B cell (primary cell): ENCODE measurements around the gene TNNT1. TPM values are rescaled to one million over a fixed set of nuclear protein-coding genes. Genes with fewer than 3 reads are reported as not detected.

Experiments used
- ATAC-seq: fragments of 200-7000 bp; cut with Tn5 transposase; one replicate; pipeline ENCODE4 v1.10.0; 2021; ENCODE audit warnings: low read depth, mild to moderate bottlenecking, moderate number of reproducible peaks, moderate library complexity
- CTCF ChIA-PET: fragments of 350-600 bp; sonication (Branson Sonifier 250); formaldehyde crosslinking; loops from one replicate; lab custom pipeline; 2021; ENCODE audit warnings: antibody characterized with exemption, inconsistent platforms; lab: Charles Lee
- POLR2A ChIA-PET: fragments of 350-600 bp; sonication (Branson Sonifier 250); formaldehyde crosslinking; loops from one replicate; lab custom pipeline; 2021; ENCODE audit warnings: antibody characterized with exemption; lab: Charles Lee
- DNase-seq: peaks from one replicate; pipeline ENCODE4 v3.0.0; 2013
- H2AFZ ChIP-seq: 2 replicates; pipeline ENCODE4 v1.6.1; 2012; ENCODE audit warnings: mild to moderate bottlenecking, low read depth, low read length; ENCODE audit not compliant: insufficient read depth, poor library complexity, severe bottlenecking
- H3K27ac ChIP-seq, 2 donors: 1 replicate in 1 of 2; 2 replicates in 1 of 2; pipeline ENCODE4 v1.5.1; 2012 to 2013; ENCODE audit warnings: low read length in 2 of 2, mild to moderate bottlenecking in 2 of 2, moderate library complexity in 1 of 2
- H3K27me3 ChIP-seq, 4 experiments: fragments of 200-600 bp in 1 of 4; sonication (generic) in 1 of 4; replicated peaks in 1 of 4; 1 replicate in 2 of 4; 2 replicates in 2 of 4; pipeline versions ENCODE4 v1.6.1 to v1.7.0; 2013 to 2016; ENCODE audit warnings: low read length in 3 of 4, mild to moderate bottlenecking in 2 of 4, mixed read lengths in 1 of 4, moderate library complexity in 1 of 4; ENCODE audit not compliant: insufficient read depth in 4 of 4, control insufficient read depth in 3 of 4; ENCODE audit errors: control extremely low read depth in 1 of 4
- H3K36me3 ChIP-seq, 2 experiments: replicated peaks in 1 of 2; 1 replicate in 1 of 2; 2 replicates in 1 of 2; pipeline versions ENCODE4 v1.6.1 to v1.7.1; 2013; ENCODE audit warnings: low read length in 1 of 2; ENCODE audit not compliant: insufficient read depth in 2 of 2, control insufficient read depth in 1 of 2; ENCODE audit errors: control extremely low read depth in 1 of 2, extremely low read depth in 1 of 2
- H3K4me1 ChIP-seq, 2 donors: fragments of 200-600 bp in 1 of 2; sonication (generic) in 1 of 2; 1 replicate in 1 of 2; 2 replicates in 1 of 2; pipeline versions ENCODE4 v1.5.1 to v1.6.1; 2013 to 2017; ENCODE audit warnings: low read length in 2 of 2; ENCODE audit not compliant: control insufficient read depth in 2 of 2, insufficient read depth in 2 of 2
- H3K4me2 ChIP-seq: replicated peaks from 2 replicates; pipeline ENCODE3; 2012; ENCODE audit warnings: mild to moderate bottlenecking, low read depth, low read length; ENCODE audit not compliant: poor library complexity, severe bottlenecking
- H3K4me3 ChIP-seq, 5 experiments: fragments of 200-600 bp in 1 of 5; sonication (generic) in 1 of 5; 1 replicate in 3 of 5; 2 replicates in 2 of 5; pipeline versions ENCODE4 v1.5.1 to v1.7.0; 2011 to 2016; ENCODE audit warnings: low read length in 4 of 5, mild to moderate bottlenecking in 4 of 5, low read depth in 2 of 5, control low read depth in 1 of 5, moderate library complexity in 1 of 5; ENCODE audit not compliant: insufficient read depth in 1 of 5; ENCODE audit errors: control extremely low read depth in 1 of 5, extremely low read depth in 1 of 5
- H3K79me2 ChIP-seq: fragments of 200-600 bp; sonication (generic); one replicate; pipeline ENCODE4 v1.6.0; 2016; ENCODE audit warnings: low read length; ENCODE audit not compliant: control insufficient read depth, insufficient read depth
- H3K9ac ChIP-seq: fragments of 200-600 bp; sonication (generic); 2 replicates; pipeline ENCODE4 v1.6.1; 2017; ENCODE audit warnings: mild to moderate bottlenecking, low read length, moderate library complexity
- H3K9me3 ChIP-seq, 3 donors: one replicate each; pipeline versions ENCODE4 v1.6.1 to v1.7.1; 2013; ENCODE audit warnings: low read length in 2 of 3; ENCODE audit not compliant: control insufficient read depth in 2 of 3, insufficient read depth in 1 of 3; ENCODE audit errors: control extremely low read depth in 1 of 3
- H4K20me1 ChIP-seq: 2 replicates; pipeline ENCODE4 v1.6.0; 2012; ENCODE audit warnings: mild to moderate bottlenecking, low read length; ENCODE audit not compliant: insufficient read depth, control insufficient read depth, poor library complexity, severe bottlenecking
- H3K27ac Mint-ChIP-seq: one replicate; pipeline ENCODE4 v1.8.0; 2021; ENCODE audit warnings: mixed read lengths
- H3K27me3 Mint-ChIP-seq: one replicate; pipeline ENCODE4 v1.8.0; 2021; ENCODE audit warnings: mixed read lengths
- H3K4me1 Mint-ChIP-seq: one replicate; pipeline ENCODE4 v1.8.0; 2021; ENCODE audit warnings: mixed read lengths
- H3K4me3 Mint-ChIP-seq: one replicate; pipeline ENCODE4 v1.8.0; 2021; ENCODE audit warnings: mixed read lengths
- H3K9me3 Mint-ChIP-seq: one replicate; pipeline ENCODE4 v1.8.0; 2022; ENCODE audit warnings: mixed read lengths; ENCODE audit not compliant: insufficient read depth
- CTCF ChIP-seq: fragments of 200-600 bp; IDR thresholded peaks from one replicate; pipeline ENCODE4 v1.8.0; 2022; ENCODE audit warnings: antibody characterized with exemption, mild to moderate bottlenecking
- EZH2 ChIP-seq: IDR thresholded peaks from 2 replicates; pipeline ENCODE4 v1.6.1; 2012; ENCODE audit warnings: borderline replicate concordance, low read depth, mild to moderate bottlenecking, moderate library complexity, low read length; ENCODE audit not compliant: insufficient read depth, poor library complexity, severe bottlenecking
- WGBS: methylation state at CpG from one replicate; pipeline ENCODE4 v1.1.5; 2013; ENCODE audit warnings: missing lambda C conversion rate; ENCODE audit not compliant: insufficient coverage; 5-methylcytosine and 5-hydroxymethylcytosine counted together
- intact Hi-C: fragments of 100-400 bp; cut with micrococcal nuclease; formaldehyde crosslinking; loops from one replicate; pipeline ENCODE4 v1.10.0; 2022
- polyA plus RNA-seq: library from polyadenylated mRNA; depleted of rRNA; stranded (reverse); fragments of >200 nt; gene quantifications from 2 replicates; pipeline ENCODE4 v1.2.3, GENCODE V29; 2012
- total RNA-seq, 2 donors: library from RNA; stranded (reverse); fragments of 120-200 nt in 1 of 2; gene quantifications; 1 replicate in 1 of 2; 2 replicates in 1 of 2; pipeline versions ENCODE4 v1.2.3 to v1.2.4, GENCODE V29; 2013 to 2022

TNNT1 gene
- total and polyA plus RNA-seq, 2 donors (not counting 1 experiment from before 2014, with no cell fraction given): not detected

- Histone ChIP-seq H3K4me1 (peaks cover 0 to 6% of the 10 kb centered on the region in 2 donors), H3K79me2 (peaks cover 10% of the 10 kb centered on the region), H3K9me3 (peaks cover 0 to 12% (median 3%) of the 10 kb centered on the region in 3 donors), H4K20me1 (peaks cover 66% of the 10 kb centered on the region), H3K9ac (no peak overlapping the region), H3K27me3 (no peaks in the 10 kb centered on the region), H3K4me2 (no peak overlapping the region), H3K27ac (no peak overlapping the region), H3K36me3 (peaks cover 1 to 63% of the 10 kb centered on the region in 2 experiments), H2AFZ (no peak overlapping the region), H3K4me3 (no peak overlapping the region)
- intact Hi-C loops: no loop called here
- Mint-ChIP-seq H3K27me3 (no peaks in the 10 kb centered on the region), H3K4me3 (no peak overlapping the region), H3K9me3 (no peaks in the 10 kb centered on the region), H3K4me1 (peaks cover 4% of the 10 kb centered on the region), H3K27ac (no peak overlapping the region)
- DNase-seq: no peak
- ChIA-PET POLR2A (no interaction called here), CTCF (no interaction called here)
- WGBS: 96% methylated on average over 26 of the region's 27 CpGs
- ATAC-seq: no peak
- TF ChIP-seq EZH2 (no peak), CTCF (no peak)
Observed at GRCh38 chr19:55098716-55099556, 50.1 kb downstream of the TNNT1 start.
